Amniotic epithelial cell (primary cell): Measurements from ENCODE around the gene LIPF.
"Not testable (repeated sequence)": the region's sequence is repeated elsewhere in the genome, so short reads cannot be mapped to it uniquely, and the experiment has no call there.

Experiments
- DNase-seq: peaks from one replicate; pipeline ENCODE4 v3.0.0-alpha.2; 2010; ENCODE audit warnings: low read depth

LIPF gene

DNA sequence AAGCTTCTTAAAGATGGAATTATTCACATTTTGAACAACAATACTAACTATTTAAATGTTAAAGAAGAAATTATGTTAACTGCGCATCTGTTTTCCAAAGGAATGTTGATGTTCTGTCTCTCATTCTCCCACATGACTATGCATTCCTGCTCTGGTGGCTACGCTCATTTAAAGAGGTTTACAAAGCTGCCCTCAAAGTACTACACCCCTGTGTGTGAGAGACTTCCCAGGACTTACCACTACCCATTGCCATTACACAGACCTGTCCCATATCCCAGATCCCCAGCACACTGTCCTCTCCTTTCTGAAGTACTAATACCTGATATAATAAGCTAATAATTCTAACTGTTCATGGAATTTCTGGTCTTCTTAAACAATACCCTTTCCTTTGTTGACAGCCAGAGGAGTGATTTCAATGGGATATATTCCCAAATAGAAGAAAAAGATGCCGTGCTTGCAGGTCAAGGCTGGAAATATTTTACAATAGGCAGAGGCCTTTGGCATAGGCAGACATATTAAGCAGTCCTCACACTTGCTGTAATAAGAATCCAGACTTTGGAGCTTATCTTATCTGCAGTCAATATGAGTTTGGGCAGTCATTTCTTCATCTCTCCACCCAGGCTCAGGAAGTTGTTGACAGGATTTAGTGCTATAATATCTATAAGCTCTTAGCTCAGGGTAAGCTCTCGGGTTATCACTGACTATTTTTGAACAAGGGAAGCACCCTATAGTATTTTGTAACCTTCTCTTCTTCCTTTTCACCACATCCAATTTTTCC is 12.2 kb downstream of the LIPF start:
- DNase-seq = peak; percentile 48

DNA sequence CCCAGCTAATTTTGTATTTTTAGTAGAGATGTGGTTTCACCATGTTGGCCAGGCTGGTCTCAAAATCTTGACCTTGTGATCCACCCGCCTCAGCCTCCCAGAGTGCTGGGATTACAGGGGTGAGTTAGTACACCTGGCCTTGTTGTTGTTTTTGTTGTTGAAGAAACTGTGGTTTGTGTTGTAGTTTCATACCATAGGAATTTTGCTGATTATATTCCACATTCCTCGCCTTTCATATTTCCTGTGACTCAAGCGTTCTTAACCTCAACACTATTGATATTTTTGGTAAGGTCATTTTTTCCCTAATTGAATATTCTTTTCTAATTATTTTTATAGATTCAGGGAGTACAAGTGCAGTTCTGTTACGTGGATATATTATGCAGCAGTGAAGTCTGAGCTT is 16.7 kb downstream of the LIPF start:
- DNase-seq = peak; percentile 39

DNA sequence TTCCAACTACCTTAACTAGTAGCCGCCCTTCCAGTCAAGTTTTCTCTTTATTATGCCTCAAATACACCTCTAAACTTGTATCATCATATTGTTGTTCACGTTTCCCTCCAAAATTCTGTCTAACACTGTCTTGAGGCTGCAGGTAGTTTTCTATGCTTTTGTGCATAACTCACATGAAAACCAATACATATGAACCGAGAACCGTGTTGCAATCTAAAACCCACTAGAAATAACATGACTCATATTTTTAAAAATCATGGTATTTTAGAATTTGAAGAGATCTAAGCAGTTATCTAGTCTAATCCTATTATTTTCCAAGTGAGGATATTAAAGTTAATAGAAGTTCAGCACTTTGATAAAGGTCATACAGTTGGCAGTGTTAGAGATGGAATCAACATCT is 18.2 kb downstream of the LIPF start:
- peak; percentile 31 for DNase-seq

DNA sequence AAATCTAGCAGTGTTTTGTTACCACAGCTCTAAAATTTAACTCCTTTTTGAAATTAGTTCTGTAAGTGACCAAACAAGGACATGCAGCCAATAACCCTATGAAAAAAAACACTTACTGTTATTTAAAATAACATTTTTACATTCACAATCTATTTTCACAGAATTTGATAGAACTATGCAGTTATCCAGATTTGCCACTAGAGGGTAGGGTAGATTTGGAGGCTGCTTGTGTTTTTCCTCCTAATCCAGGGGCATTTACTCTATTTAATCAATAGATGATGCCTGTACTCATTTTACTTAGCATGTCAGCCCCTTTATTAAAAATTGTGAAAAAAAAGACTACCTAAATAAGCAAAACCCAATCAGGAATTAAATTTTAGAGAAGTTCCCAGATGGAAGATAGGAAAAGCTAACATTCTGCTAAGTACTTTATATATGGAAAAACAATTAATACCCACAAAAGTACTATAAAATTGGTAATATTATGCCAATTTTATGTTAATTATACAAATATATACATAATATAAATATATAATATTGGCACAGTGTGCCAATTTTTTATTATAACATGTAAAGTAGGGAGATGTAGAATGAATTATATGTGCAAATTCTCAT is 23.7 kb downstream of the LIPF start:
- peak; percentile 13 for DNase-seq

DNA sequence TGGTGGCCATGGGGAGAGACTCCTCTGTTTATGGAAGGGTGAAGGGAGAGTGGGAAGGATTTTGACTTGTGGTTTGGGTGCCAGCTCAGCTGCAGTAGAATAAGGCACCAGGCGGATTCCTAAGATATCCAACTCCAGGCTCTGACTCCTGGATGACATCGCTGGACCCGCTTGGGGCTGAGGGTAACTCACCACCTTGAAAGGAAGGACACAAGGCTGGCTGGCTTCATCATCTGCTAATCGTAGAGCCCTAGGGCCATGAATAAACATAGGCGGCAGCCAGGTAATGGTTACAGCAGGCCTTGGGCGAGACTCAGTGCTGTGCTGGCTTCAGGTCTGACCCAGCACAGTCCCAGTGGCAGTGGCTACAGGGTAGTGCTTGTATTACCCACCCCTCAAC is 25.1 kb downstream of the LIPF start:
- DNase-seq = no peak

DNA sequence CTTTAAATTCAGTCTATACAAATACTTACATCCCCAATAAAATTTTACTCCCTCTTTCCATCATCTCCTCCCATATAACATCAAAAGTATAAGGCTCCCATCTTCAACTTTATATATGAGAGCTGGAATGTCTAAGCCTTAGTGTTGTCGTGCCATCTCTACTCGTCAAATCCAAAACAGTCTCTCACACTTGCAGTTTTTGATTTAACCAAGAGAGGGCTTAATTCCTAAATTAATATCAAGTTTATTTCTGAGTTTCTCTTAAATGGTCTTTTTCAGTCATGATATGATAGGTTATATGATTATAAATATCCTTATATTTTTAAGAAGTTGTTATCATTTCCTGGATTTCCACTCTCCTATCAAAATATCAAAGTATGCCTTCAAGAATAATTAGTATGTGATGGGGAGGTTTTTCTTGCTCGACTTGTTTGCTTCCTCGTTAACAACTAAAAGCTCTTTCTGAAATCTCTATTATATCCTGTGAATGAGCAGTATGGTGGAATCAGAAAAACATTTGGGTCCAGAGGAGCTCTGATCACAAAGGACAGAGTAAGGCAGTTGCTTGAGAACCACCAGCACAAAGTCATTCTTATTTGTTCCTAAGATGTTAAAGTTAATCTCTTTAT is 29.3 kb downstream of the LIPF start:
- no peak for DNase-seq

GRCh38 chr10:88702848-88703597 is 38.8 kb downstream of the LIPF start:
- no peak for DNase-seq

GRCh38 chr10:88705958-88706357 is 41.7 kb downstream of the LIPF start, which contains the start of gene LIPK:
LIPK (plus strand) TSS chr10:88706249; CDS start chr10:88724544, 18,295 bp downstream.
- peak; percentile 11 for DNase-seq

DNA sequence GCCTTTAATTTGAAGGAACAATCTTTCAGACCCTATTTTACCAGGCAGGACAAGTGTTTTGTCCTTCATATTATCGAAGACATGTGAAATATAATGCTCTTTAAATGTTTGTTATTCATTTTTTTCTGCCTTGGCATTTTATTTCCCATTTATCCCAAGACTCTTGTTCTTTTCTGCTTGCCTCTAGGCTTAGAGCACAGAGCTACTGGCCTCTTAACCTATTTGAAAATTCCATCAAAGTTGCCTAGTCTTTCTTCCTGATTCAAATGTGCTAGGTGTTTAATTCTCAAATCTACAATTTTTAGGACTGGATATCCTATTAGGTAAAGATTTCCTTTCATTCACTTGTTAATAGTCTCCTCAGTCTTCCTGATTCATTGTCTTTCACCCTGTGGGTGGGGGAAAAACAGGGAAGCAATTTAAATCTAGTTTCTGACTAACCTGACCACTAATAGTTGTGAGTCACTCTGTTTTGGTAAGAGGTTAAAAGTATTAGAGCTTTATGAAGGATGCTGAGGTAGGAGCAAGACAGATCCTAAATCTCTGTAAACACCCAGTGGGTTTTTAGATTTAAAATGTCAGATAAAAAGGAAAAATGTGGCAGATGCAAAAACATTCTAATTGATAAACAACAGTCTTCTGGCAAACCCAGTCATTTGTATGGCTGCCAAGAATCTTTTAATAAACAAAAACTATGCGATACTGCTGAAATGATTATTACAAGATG is 43.4 kb downstream of the LIPF start:
- DNase-seq = peak; percentile 87

DNA sequence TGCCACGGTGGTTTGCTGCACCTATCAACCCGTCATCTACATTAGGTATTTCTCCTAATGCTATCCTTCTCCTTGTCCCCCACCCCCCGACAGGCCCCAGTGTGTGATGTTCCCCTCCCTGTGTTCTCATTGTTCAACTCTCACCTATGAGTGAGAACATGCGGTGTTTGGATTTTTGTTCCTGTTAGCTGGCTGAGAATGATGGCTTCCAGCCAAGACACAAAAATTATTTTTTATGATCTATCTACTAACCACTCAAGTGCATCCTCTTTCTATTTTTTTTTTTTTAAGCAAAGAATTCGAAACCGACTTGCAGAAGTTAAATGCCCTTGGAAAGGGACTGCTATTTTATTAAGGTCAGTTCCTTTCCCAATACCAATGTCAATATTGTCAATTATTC is 45.1 kb downstream of the LIPF start:
- not testable (repeated sequence) for DNase-seq

DNA sequence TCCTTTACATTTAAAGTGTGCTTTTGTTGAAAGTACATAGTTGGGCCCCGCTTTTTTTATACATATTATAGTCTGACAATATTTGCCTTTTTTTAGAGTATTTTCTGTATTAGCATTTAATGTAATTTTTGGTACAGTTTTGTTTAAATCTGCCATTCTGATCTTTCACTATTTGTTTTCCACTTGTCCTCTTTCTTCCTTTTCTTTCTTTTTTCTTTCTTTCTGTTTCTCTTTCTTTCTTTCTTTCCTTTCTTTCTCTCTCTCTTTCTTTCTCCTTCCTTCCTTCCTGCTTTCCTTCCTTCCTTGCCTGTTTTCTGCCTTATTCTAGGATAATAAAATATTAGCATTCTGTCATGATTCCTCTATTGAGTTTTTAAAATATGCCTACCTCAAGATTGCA is 51.3 kb downstream of the LIPF start:
- DNase-seq = no peak

- DNase-seq = no peak
Observed at GRCh38 chr10:88721392-88721791, 57.1 kb downstream of the LIPF start.

DNA sequence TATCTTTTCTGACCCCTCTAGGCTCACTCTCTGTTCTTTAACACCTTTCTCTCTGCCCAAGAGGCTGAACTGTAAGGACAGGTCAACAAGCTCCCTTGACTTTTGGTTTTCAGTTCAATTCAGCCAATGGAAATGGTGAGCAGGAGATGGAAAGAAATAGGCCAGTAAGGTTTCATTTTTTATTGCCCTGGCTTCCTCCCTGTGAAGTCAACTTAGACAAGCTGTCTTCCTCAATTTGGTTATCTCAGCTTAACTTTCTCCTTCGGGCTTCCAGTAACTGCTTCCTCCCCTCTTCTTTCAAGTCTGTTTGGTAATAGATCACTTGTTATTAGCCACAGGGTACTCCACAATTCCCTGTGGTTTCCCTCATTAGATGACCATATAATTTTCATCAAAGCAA is 61.6 kb downstream of the LIPF start:
- no peak for DNase-seq

DNA sequence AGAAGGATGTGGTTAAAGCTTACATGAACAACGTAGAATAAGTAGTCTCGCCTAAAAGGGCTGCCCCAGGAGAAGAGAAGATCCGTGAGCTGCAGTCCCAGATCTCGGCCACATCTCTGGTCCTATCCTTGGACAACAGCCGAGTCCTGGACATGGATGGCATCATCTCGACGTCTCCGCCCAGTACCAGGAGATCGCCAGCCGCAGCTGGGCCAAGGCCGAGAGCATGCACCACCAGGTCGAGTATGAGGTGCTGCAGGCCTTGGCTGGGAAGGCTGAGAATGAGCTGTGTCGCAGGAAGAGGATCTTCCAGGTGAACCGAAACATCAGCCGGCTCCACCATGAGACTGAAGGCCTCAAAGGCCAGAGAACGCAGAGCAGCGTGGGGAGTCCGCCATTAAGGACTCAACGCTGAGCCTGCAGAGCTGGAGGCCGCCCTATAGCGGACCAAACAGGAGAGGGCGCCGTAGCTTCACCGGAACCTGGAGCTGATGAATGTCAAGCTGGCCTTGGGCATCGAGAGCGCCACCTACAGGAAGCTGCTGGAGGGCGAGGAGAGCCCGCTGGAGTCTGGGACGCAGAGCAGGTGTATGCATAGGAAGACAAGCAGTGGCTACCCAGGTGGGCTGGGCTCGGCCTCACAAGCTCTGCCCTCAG is 64.0 kb downstream of the LIPF start:
- peak; percentile 8 for DNase-seq
